ENCODE data around the gene COL18A1. TPM values are rescaled to one million over a fixed set of nuclear protein-coding genes. Genes with fewer than 3 reads are reported as not detected.

The COL18A1 gene
- total and polyA plus RNA-seq, 7 experiments from 2014 or later = 7.0 to 89.8 (median 15.4) TPM

DNA sequence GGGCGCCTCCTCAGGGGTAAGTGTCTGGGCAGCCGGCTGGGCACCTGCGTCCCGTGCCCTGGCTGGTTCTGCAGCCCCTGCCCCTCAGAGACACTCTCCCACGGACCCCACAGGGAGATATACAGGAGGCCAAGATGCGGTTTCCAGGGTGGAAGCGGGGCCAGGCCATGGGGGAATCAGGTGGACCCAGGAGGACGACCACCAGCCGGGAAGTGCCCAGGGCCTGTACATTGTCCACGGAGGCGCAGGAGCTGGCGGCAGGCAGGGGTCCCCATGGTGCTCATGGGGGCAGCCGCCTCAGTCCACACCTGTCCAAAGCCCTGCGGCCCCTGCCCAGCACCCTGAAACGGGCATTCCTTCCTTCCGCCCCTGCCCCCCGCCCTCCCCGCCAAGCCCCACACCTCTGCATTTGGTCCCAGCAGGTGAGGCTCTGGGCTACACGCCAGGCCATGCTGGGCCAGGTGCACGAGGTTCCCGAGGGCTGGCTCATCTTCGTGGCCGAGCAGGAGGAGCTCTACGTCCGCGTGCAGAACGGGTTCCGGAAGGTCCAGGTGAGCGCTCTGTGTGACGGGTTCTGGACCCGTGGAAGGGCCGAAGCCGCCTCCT is 100.6 kb downstream of the COL18A1 start:
- Histone ChIP-seq H3K4me1 (ENCODE audit: control insufficient read depth in 2 of 2, insufficient read depth in 2 of 2, low read length in 2 of 2) (no peaks in the 10 kb centered on the region), H3K4me3 (ENCODE audit: low read length) (no peak overlapping the region), H3K9me3 (ENCODE audit: control insufficient read depth in 2 of 3, low read length in 3 of 3) (no peaks in the 10 kb centered on the region), H3K27ac (ENCODE audit: low read depth, low read length) (no peak overlapping the region), H3K27me3 (ENCODE audit: control insufficient read depth in 2 of 2, insufficient read depth in 2 of 2, low read length in 2 of 2) (no peaks in the 10 kb centered on the region), H3K36me3 (ENCODE audit: control insufficient read depth in 2 of 3, insufficient read depth in 3 of 3, low read length in 3 of 3) (peaks cover 0 to 2% (median 0%) of the 10 kb centered on the region in 3 experiments)
- CTCF ChIA-PET = no interaction called here
- H3K9me3 Mint-ChIP-seq = peaks cover 0 to 5% (median 0%) of the 10 kb centered on the region in 11 donors
- H3K36me3 Mint-ChIP-seq = peaks cover 0 to 7% (median 5%) of the 10 kb centered on the region in 5 donors
- H3K4me3 Mint-ChIP-seq = no peak overlapping the region
- DNase-seq (no peak), ATAC-seq (no peak)
- intact Hi-C loops (cut with micrococcal nuclease) = no loop called here
- H3K27me3 Mint-ChIP-seq = no peaks in the 10 kb centered on the region
- H3K27ac Mint-ChIP-seq = peak overlapping the region in 1 of 9 donors; percentile 38
- H3K4me1 Mint-ChIP-seq = peaks cover 0 to 4% (median 0%) of the 10 kb centered on the region in 7 donors
- POLR2A ChIA-PET = no interaction called here

DNA sequence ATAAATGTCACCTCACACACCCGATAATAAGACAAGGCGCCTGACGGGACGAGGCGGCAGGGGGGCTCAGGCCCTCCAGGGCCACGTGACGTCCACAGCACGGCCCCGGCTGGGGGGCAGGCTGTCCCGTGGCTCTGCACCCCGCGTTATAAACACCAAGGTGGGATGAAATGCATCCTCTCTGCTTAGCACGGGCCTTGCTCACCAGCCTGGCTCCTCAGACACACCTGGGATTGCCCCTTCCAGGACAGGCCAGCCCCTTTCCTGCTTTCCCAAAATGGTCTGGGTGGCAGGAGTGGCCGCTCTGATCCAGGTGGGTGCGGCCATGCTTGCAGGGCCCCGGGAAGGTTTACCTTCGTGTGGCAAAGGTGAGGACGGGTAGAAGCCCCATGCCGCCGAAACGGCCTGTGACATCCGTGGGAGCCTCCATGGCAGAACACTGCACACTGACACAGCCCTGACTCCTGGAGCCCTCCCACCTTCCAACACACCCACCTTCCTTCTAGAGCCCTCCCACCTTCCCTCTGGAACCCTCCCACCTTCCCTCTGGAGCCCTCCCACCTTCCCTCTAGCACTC is 101.4 kb downstream of the COL18A1 start:
- H3K4me1 Mint-ChIP-seq = peaks cover 0 to 4% (median 0%) of the 10 kb centered on the region in 7 donors
- Histone ChIP-seq H3K27me3 (ENCODE audit: control insufficient read depth in 2 of 2, insufficient read depth in 2 of 2, low read length in 2 of 2) (no peaks in the 10 kb centered on the region), H3K4me3 (ENCODE audit: low read length) (no peak overlapping the region), H3K27ac (ENCODE audit: low read depth, low read length) (no peak overlapping the region), H3K9me3 (ENCODE audit: control insufficient read depth in 2 of 3, low read length in 3 of 3) (no peaks in the 10 kb centered on the region), H3K36me3 (ENCODE audit: control insufficient read depth in 2 of 3, insufficient read depth in 3 of 3, low read length in 3 of 3) (peaks cover 0 to 3% (median 0%) of the 10 kb centered on the region in 3 experiments), H3K4me1 (ENCODE audit: control insufficient read depth in 2 of 2, insufficient read depth in 2 of 2, low read length in 2 of 2) (no peaks in the 10 kb centered on the region)
- ATAC-seq (no peak), DNase-seq (no peak)
- peaks cover 0 to 7% (median 5%) of the 10 kb centered on the region in 5 donors for H3K36me3 Mint-ChIP-seq
- POLR2A ChIA-PET = no interaction called here
- H3K4me3 Mint-ChIP-seq = no peak overlapping the region
- H3K9me3 Mint-ChIP-seq = peaks cover 0 to 5% (median 0%) of the 10 kb centered on the region in 11 donors
- no peak overlapping the region for H3K27ac Mint-ChIP-seq
- intact Hi-C loops (cut with micrococcal nuclease) = no loop called here
- CTCF ChIA-PET = no interaction called here
- no peaks in the 10 kb centered on the region for H3K27me3 Mint-ChIP-seq

DNA sequence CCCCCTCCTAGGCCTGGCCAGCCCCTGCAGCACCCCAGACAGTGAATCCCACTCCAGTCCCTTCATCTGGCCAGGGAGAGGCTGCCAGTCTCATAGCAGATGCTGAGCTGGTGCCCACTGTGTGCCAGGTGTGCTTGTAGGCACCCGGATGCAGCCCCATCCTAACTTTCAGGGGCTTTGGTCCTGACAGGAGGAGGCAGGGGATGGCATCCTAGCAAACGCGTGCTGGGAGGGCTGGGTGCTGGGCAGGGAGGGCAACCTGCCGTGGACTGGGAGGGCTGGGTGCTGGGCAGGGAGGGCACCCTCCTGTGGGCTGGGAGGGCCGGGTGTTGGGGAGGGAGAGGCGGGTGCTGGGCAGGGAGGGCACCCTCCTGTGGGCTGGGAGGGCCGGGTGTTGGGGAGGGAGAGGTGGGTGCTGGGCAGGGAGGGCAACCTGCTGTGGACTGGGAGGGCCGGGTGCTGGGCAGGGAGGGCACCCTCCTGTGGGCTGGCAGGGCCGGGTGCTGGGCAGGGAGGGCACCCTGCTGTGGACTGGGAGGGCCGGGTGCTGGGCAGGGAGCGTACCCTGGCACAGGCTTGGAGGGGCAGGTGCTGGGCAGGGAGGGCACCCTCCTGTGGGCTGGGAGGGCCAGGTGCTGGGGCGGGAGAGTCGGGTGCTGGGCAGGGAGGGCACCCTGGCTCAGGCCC is 102.0 kb downstream of the COL18A1 start:
- DNase-seq = no peak
- Histone ChIP-seq H3K4me1 (ENCODE audit: control insufficient read depth in 2 of 2, insufficient read depth in 2 of 2, low read length in 2 of 2) (no peaks in the 10 kb centered on the region), H3K27me3 (ENCODE audit: control insufficient read depth in 2 of 2, insufficient read depth in 2 of 2, low read length in 2 of 2) (no peaks in the 10 kb centered on the region), H3K9me3 (ENCODE audit: control insufficient read depth in 2 of 3, low read length in 3 of 3) (no peaks in the 10 kb centered on the region), H3K36me3 (ENCODE audit: control insufficient read depth in 2 of 3, insufficient read depth in 3 of 3, low read length in 3 of 3) (peaks cover 0 to 3% (median 0%) of the 10 kb centered on the region in 3 experiments), H3K4me3 (ENCODE audit: low read length) (no peak overlapping the region), H3K27ac (ENCODE audit: low read depth, low read length) (no peak overlapping the region)
- Mint-ChIP-seq H3K36me3 (peaks cover 0 to 9% (median 5%) of the 10 kb centered on the region in 5 donors), H3K9me3 (peaks cover 0 to 5% (median 0%) of the 10 kb centered on the region in 11 donors), H3K27ac (no peak overlapping the region), H3K27me3 (no peaks in the 10 kb centered on the region), H3K4me3 (no peak overlapping the region), H3K4me1 (peaks cover 0 to 4% (median 0%) of the 10 kb centered on the region in 7 donors)
- CTCF ChIA-PET = no interaction called here
- intact Hi-C loops (cut with micrococcal nuclease) = no loop called here
- POLR2A ChIA-PET = no interaction called here
- ATAC-seq = no peak

DNA sequence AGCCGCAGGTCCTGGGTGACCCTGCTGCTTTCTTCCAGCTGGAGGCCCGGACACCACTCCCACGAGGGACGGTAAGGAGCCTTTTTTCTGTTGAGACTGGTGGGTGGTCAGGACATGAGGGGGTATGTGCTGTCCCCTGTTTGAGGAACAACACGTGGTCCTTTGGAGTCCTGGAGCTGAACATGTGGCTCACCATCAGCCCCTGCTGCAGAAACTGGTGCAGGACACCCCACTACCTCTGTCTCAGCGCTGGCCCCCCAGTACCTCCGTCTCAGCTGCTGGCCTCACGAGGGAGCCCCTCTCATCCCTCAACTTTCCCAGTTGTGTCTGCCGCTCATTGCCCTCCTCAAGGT is 102.5 kb downstream of the COL18A1 start:
- peaks cover 0 to under 1% (median 0%) of the 10 kb centered on the region in 7 donors for H3K4me1 Mint-ChIP-seq
- H3K27ac ChIP-seq (ENCODE audit: low read depth, low read length) = no peak overlapping the region
- peak overlapping the region in 1 of 9 donors; percentile 70 for H3K27ac Mint-ChIP-seq
- H3K4me3 ChIP-seq (ENCODE audit: low read length) = no peak overlapping the region
- no peaks in the 10 kb centered on the region for H3K4me1 ChIP-seq (ENCODE audit: control insufficient read depth in 2 of 2, insufficient read depth in 2 of 2, low read length in 2 of 2)
- no peak for DNase-seq
- no peak overlapping the region for H3K4me3 Mint-ChIP-seq
- peaks cover 0 to 7% (median under 1%) of the 10 kb centered on the region in 5 donors for H3K36me3 Mint-ChIP-seq
- no peaks in the 10 kb centered on the region for H3K9me3 ChIP-seq (ENCODE audit: control insufficient read depth in 2 of 3, low read length in 3 of 3)
- ChIA-PET POLR2A (no interaction called here), CTCF (no interaction called here)
- intact Hi-C loops (cut with micrococcal nuclease) = no loop called here
- H3K27me3 Mint-ChIP-seq = no peaks in the 10 kb centered on the region
- peaks cover 0 to 2% (median 0%) of the 10 kb centered on the region in 11 donors for H3K9me3 Mint-ChIP-seq
- ATAC-seq = no peak
- H3K27me3 ChIP-seq (ENCODE audit: control insufficient read depth in 2 of 2, insufficient read depth in 2 of 2, low read length in 2 of 2) = no peaks in the 10 kb centered on the region
- H3K36me3 ChIP-seq (ENCODE audit: control insufficient read depth in 2 of 3, insufficient read depth in 3 of 3, low read length in 3 of 3) = peaks cover 0 to 3% (median 0%) of the 10 kb centered on the region in 3 experiments

DNA sequence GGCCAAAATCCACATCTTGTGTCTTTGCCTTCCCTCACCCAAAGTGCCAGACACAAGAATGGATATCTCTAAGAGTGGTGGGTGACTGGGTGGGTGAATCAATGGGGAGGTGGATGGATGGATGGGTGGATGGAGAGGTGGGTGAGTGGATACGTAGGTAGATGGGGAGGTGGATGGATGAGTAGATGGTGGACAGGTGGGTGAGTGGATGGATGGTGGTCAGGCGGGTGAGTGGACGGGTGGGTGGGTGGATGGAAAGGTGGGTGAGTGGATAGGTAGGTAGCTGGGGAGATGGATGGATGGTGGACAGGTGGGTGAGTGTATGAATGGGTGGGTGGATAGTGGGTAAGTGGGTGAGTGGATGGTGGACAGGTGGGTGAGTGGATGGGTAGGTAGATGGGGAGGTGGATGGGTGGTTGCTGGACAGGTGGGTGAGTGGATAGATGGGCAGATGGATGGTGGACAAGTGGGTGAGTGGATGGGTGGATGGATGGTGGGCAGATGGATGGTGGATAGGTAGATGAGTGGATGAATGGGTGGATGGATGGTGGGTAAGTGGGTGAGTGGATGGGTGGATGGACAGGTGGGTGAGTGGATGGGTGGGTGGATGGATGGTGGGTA is 103.0 kb downstream of the COL18A1 start:
- Mint-ChIP-seq H3K4me1 (no peaks in the 10 kb centered on the region), H3K9me3 (peaks cover 0 to 2% (median 0%) of the 10 kb centered on the region in 11 donors), H3K4me3 (no peak overlapping the region), H3K27me3 (no peaks in the 10 kb centered on the region), H3K27ac (peak overlapping the region in 2 of 9 donors; percentile 51 to 70), H3K36me3 (peaks cover 0 to 3% (median 0%) of the 10 kb centered on the region in 5 donors)
- peaks cover 0 to 6% (median 0%) of the 10 kb centered on the region in 3 experiments for H3K36me3 ChIP-seq (ENCODE audit: control insufficient read depth in 2 of 3, insufficient read depth in 3 of 3, low read length in 3 of 3)
- H3K27ac ChIP-seq (ENCODE audit: low read depth, low read length) = no peak overlapping the region
- no peak for ATAC-seq
- CTCF ChIA-PET = no interaction called here
- no peaks in the 10 kb centered on the region for H3K9me3 ChIP-seq (ENCODE audit: control insufficient read depth in 2 of 3, low read length in 3 of 3)
- H3K27me3 ChIP-seq (ENCODE audit: control insufficient read depth in 2 of 2, insufficient read depth in 2 of 2, low read length in 2 of 2) = no peaks in the 10 kb centered on the region
- H3K4me3 ChIP-seq (ENCODE audit: low read length) = no peak overlapping the region
- intact Hi-C loops (cut with micrococcal nuclease) = no loop called here
- POLR2A ChIA-PET = no interaction called here
- DNase-seq = no peak
- H3K4me1 ChIP-seq (ENCODE audit: control insufficient read depth in 2 of 2, insufficient read depth in 2 of 2, low read length in 2 of 2) = no peaks in the 10 kb centered on the region

DNA sequence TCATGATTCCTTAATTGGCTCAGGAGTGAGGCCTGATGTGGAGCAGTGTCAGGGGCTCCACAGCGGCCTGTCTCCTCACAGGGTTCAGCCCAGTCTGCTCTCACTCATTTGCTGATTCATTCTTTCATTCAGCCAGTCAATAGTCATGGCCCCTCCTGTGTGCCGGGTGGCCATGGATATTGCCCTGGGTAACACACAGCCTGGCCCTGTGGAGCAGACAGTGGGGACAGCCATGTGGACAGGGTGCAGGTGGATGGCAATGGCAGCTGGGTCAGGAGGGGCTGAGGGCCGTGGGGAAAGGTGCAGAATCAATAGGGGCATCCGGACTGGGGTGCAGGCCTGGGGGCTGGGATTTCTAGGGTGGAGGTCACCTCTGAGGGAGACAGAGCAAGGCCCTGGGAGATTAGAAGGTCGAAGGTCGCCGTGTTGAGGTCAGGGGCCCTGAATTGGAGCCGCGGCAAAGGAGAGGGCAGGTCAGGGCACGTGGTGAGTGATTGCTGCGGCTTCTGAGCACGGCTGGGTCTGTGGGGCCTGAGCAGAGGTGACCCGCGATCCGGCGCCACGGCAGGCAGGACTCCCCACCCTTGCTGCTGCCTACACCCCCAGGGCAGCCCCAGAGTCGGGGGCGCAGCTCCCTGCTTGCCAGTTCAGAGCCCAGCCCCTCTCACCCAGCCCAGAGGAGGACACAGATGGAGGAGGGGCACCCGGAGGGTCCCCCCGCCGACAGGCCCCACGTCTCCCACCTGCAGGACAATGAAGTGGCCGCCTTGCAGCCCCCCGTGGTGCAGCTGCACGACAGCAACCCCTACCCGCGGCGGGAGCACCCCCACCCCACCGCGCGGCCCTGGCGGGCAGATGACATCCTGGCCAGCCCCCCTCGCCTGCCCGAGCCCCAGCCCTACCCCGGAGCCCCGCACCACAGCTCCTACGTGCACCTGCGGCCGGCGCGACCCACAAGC is 103.9 kb downstream of the COL18A1 start:
- intact Hi-C loops (cut with micrococcal nuclease) = no loop called here
- Mint-ChIP-seq H3K27ac (peak overlapping the region in 3 of 9 donors; percentile 55 to 80 (median 78)), H3K4me3 (no peak overlapping the region)

More for the DNA sequence above, 103.9 kb downstream of the COL18A1 start:
- Histone ChIP-seq H3K4me3 (ENCODE audit: low read length) (no peak overlapping the region), H3K4me1 (ENCODE audit: control insufficient read depth in 2 of 2, insufficient read depth in 2 of 2, low read length in 2 of 2) (no peaks in the 10 kb centered on the region), H3K27ac (ENCODE audit: low read depth, low read length) (no peak overlapping the region), H3K27me3 (ENCODE audit: control insufficient read depth in 2 of 2, insufficient read depth in 2 of 2, low read length in 2 of 2) (no peaks in the 10 kb centered on the region), H3K9me3 (ENCODE audit: control insufficient read depth in 2 of 3, low read length in 3 of 3) (no peaks in the 10 kb centered on the region), H3K36me3 (ENCODE audit: control insufficient read depth in 2 of 3, insufficient read depth in 3 of 3, low read length in 3 of 3) (peaks cover 0 to 11% (median 0%) of the 10 kb centered on the region in 3 experiments)
- Mint-ChIP-seq H3K4me1 (peaks cover 0 to 3% (median 0%) of the 10 kb centered on the region in 7 donors), H3K27me3 (no peaks in the 10 kb centered on the region), H3K9me3 (no peaks in the 10 kb centered on the region), H3K36me3 (peaks cover 0 to 6% (median 0%) of the 10 kb centered on the region in 5 donors)
- POLR2A ChIA-PET = no interaction called here
- no peak for DNase-seq
- no peak for ATAC-seq
- CTCF ChIA-PET = no interaction called here
